Large intestine (tissue), 3 donors: Measurements from ENCODE around the gene KIAA0825. TPM values are rescaled to one million over a fixed set of nuclear protein-coding genes. Genes with fewer than 3 reads are reported as not detected.
"Not testable (repeated sequence)": the region's sequence is repeated elsewhere in the genome, so short reads cannot be mapped to it uniquely, and the experiment has no call there.

ENCODE experiments used
- DNase-seq, 2 donors: peaks; one replicate each; pipeline versions ENCODE4 v3.0.0 to v3.0.0-alpha.2; 2013
- H3K27ac ChIP-seq: one replicate; pipeline ENCODE4 v1.5.1; 2013; ENCODE audit warnings: low read length
- H3K27me3 ChIP-seq: 2 replicates; pipeline ENCODE4 v1.6.1; 2013; ENCODE audit warnings: low read length; ENCODE audit not compliant: control insufficient read depth, insufficient read depth
- H3K36me3 ChIP-seq: 2 replicates; pipeline ENCODE4 v1.6.1; 2013; ENCODE audit warnings: low read length; ENCODE audit not compliant: control insufficient read depth, insufficient read depth
- H3K4me1 ChIP-seq: one replicate; pipeline ENCODE4 v1.6.1; 2013; ENCODE audit warnings: low read length; ENCODE audit not compliant: control insufficient read depth, insufficient read depth
- H3K4me3 ChIP-seq: one replicate; pipeline ENCODE4 v1.5.1; 2013; ENCODE audit warnings: low read length
- H3K9me3 ChIP-seq: one replicate; pipeline ENCODE4 v1.6.1; 2013; ENCODE audit warnings: mild to moderate bottlenecking, low read depth, low read length, moderate library complexity; ENCODE audit not compliant: control insufficient read depth
- WGBS: methylation state at CpG from one replicate; pipeline ENCODE4 v1.1.5; 2013; ENCODE audit warnings: low lambda C conversion rate; ENCODE audit not compliant: insufficient coverage; 5-methylcytosine and 5-hydroxymethylcytosine counted together
- polyA plus RNA-seq: library from polyadenylated mRNA; unstranded; fragments of 120-200 nt; gene quantifications from one replicate; pipeline ENCODE4 v1.2.1, GENCODE V29; 2013

The KIAA0825 gene
- polyA plus RNA-seq, 1 donor, result 2.8 TPM

GRCh38 chr5:94577466-94578245 lies 40.7 kb downstream of the KIAA0825 start:
- DNase-seq, result no peak
- no peaks in the 10 kb centered on the region for H3K9me3 ChIP-seq

GRCh38 chr5:94575196-94575595 lies 43.2 kb downstream of the KIAA0825 start:
- WGBS, result 80% methylated on average over 2 of the region's 4 CpGs

More at GRCh38 chr5:94577466-94578245, 40.7 kb downstream of the KIAA0825 start:
- H3K4me3 ChIP-seq, result no peak overlapping the region
- H3K27me3 ChIP-seq, result no peaks in the 10 kb centered on the region
- no peak overlapping the region for H3K27ac ChIP-seq
- no peaks in the 10 kb centered on the region for H3K36me3 ChIP-seq
- H3K4me1 ChIP-seq, result no peaks in the 10 kb centered on the region

GRCh38 chr5:94573349-94573748 lies 45.1 kb downstream of the KIAA0825 start:
- not testable (repeated sequence) for H3K9me3 ChIP-seq, DNase-seq, H3K27me3 ChIP-seq, H3K4me3 ChIP-seq, H3K27ac ChIP-seq, H3K4me1 ChIP-seq, H3K36me3 ChIP-seq
- no CpG with 5 or more reads among the region's 1 CpG for WGBS

More at GRCh38 chr5:94575196-94575595, 43.2 kb downstream of the KIAA0825 start:
- H3K9me3 ChIP-seq, result no peaks in the 10 kb centered on the region
- no peak overlapping the region for H3K27ac ChIP-seq
- no peak for DNase-seq
- H3K36me3 ChIP-seq, result no peaks in the 10 kb centered on the region
- H3K4me1 ChIP-seq, result no peaks in the 10 kb centered on the region
- no peaks in the 10 kb centered on the region for H3K27me3 ChIP-seq
- no peak overlapping the region for H3K4me3 ChIP-seq

- H3K36me3 ChIP-seq, result no peaks in the 10 kb centered on the region
- H3K27ac ChIP-seq, result no peak overlapping the region
- H3K4me1 ChIP-seq, result no peaks in the 10 kb centered on the region
- DNase-seq, result no peak
- H3K4me3 ChIP-seq, result no peak overlapping the region
- H3K9me3 ChIP-seq, result no peaks in the 10 kb centered on the region
- no peaks in the 10 kb centered on the region for H3K27me3 ChIP-seq
Observed at GRCh38 chr5:94571415-94571814, 47.0 kb downstream of the KIAA0825 start.

GRCh38 chr5:94564812-94565211 lies 53.6 kb downstream of the KIAA0825 start:
- Histone ChIP-seq H3K27me3 (no peaks in the 10 kb centered on the region), H3K27ac (no peak overlapping the region), H3K9me3 (no peaks in the 10 kb centered on the region), H3K36me3 (no peaks in the 10 kb centered on the region), H3K4me3 (no peak overlapping the region), H3K4me1 (no peaks in the 10 kb centered on the region)
- no CpG with 5 or more reads among the region's 1 CpG for WGBS
- no peak for DNase-seq

- H3K27ac ChIP-seq, result no peak overlapping the region
- DNase-seq, result no peak
- no peak overlapping the region for H3K4me3 ChIP-seq
- no peaks in the 10 kb centered on the region for H3K9me3 ChIP-seq
- 100% methylated on average over 1 of the region's 2 CpGs for WGBS
- no peaks in the 10 kb centered on the region for H3K27me3 ChIP-seq
- no peaks in the 10 kb centered on the region for H3K36me3 ChIP-seq
- peaks cover 2% of the 10 kb centered on the region for H3K4me1 ChIP-seq
Observed at GRCh38 chr5:94562327-94562971, 56.0 kb downstream of the KIAA0825 start.

GRCh38 chr5:94558028-94558427 lies 60.4 kb downstream of the KIAA0825 start:
- DNase-seq, result no peak
- Histone ChIP-seq H3K27me3 (no peaks in the 10 kb centered on the region), H3K36me3 (no peaks in the 10 kb centered on the region), H3K4me3 (no peak overlapping the region), H3K9me3 (no peaks in the 10 kb centered on the region), H3K27ac (peak overlapping the region; percentile 76), H3K4me1 (peaks cover 2% of the 10 kb centered on the region)
- no CpG with 5 or more reads among the region's 5 CpGs for WGBS

GRCh38 chr5:94551858-94552257 lies 66.5 kb downstream of the KIAA0825 start:
- no peak overlapping the region for H3K27ac ChIP-seq

GRCh38 chr5:94545870-94546625 lies 72.4 kb downstream of the KIAA0825 start:
- Histone ChIP-seq H3K27me3 (no peaks in the 10 kb centered on the region), H3K9me3 (peaks cover 12% of the 10 kb centered on the region), H3K36me3 (no peaks in the 10 kb centered on the region), H3K4me3 (no peak overlapping the region), H3K4me1 (no peaks in the 10 kb centered on the region), H3K27ac (no peak overlapping the region)
- no peak for DNase-seq
- WGBS, result no CpG with 5 or more reads among the region's 4 CpGs

More at GRCh38 chr5:94551858-94552257, 66.5 kb downstream of the KIAA0825 start:
- 80% methylated on average over 1 of the region's 1 CpG for WGBS
- Histone ChIP-seq H3K36me3 (no peaks in the 10 kb centered on the region), H3K27me3 (no peaks in the 10 kb centered on the region), H3K9me3 (peaks cover 9% of the 10 kb centered on the region), H3K4me1 (no peaks in the 10 kb centered on the region), H3K4me3 (no peak overlapping the region)
- no peak for DNase-seq

GRCh38 chr5:94544875-94545547 lies 73.4 kb downstream of the KIAA0825 start:
- Histone ChIP-seq H3K27me3 (no peaks in the 10 kb centered on the region), H3K36me3 (no peaks in the 10 kb centered on the region), H3K4me3 (no peak overlapping the region), H3K9me3 (peaks cover 5% of the 10 kb centered on the region), H3K4me1 (no peaks in the 10 kb centered on the region), H3K27ac (no peak overlapping the region)
- DNase-seq, result no peak
- WGBS, result no CpG with 5 or more reads among the region's 7 CpGs
